Renal cortical epithelial cell (primary cell): ENCODE measurements around the gene MCAT. TPM values are rescaled to one million over a fixed set of nuclear protein-coding genes. Genes with fewer than 3 reads are reported as not detected.

ENCODE experiments used
- DNase-seq: peaks from one replicate; pipeline ENCODE4 v3.0.0-alpha.2; 2011; ENCODE audit warnings: low read depth
- total RNA-seq: library from RNA; depleted of rRNA; stranded (reverse); fragments of >200 nt; gene quantifications from 2 replicates; pipeline ENCODE4 v1.2.3, GENCODE V29; 2014

MCAT gene
- total RNA-seq, 1 donor from 2014 or later = 22.9 TPM

GRCh38 chr22:43173566-43173965 lies 30.4 kb upstream of the MCAT start:
- no peak for DNase-seq

- DNase-seq = no peak
Measured at GRCh38 chr22:43172191-43172590, 29.0 kb upstream of the MCAT start.

GRCh38 chr22:43171607-43172006 lies 28.4 kb upstream of the MCAT start:
- no peak for DNase-seq

DNA sequence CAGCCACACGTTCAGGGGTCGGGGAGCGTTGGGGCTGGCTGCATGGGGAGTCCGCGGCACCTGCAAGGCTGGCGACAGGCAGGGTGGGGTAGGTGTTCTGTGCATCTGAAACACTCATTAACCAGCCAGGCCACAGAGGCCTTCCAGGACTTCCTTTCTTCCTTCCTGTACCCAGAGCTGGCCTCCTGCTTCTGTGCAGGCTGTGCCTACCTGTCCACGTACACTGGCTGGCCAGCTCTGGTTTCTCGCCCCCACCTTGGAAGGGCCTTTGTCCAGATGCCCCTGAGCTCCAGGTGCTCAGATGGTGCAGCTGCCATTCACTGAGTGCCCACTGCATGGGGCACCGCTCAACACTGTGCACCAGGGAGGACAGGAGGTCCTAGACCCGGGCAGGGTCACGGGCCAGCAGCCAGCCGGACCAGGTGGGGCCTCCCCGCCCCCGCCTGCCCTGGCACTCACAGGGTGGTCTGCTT lies 27.9 kb upstream of the MCAT start:
- DNase-seq = no peak

DNA sequence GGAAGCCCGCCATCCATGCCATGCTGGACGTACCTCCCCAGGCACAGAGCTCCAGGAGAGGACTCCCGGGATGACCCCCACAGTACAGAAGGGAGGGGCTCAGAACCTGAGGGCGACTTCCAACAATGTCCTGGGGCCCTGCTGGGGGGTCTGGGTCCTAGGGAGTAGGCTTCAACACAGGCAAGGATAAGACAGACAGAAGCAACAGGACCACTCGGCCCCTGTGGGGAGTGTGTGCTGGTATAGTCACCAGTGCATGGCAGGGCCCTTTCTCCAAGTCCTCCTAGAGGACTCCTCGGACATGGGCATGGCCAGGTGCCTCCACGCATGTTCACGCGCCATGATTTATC lies 26.9 kb upstream of the MCAT start:
- no peak for DNase-seq

DNA sequence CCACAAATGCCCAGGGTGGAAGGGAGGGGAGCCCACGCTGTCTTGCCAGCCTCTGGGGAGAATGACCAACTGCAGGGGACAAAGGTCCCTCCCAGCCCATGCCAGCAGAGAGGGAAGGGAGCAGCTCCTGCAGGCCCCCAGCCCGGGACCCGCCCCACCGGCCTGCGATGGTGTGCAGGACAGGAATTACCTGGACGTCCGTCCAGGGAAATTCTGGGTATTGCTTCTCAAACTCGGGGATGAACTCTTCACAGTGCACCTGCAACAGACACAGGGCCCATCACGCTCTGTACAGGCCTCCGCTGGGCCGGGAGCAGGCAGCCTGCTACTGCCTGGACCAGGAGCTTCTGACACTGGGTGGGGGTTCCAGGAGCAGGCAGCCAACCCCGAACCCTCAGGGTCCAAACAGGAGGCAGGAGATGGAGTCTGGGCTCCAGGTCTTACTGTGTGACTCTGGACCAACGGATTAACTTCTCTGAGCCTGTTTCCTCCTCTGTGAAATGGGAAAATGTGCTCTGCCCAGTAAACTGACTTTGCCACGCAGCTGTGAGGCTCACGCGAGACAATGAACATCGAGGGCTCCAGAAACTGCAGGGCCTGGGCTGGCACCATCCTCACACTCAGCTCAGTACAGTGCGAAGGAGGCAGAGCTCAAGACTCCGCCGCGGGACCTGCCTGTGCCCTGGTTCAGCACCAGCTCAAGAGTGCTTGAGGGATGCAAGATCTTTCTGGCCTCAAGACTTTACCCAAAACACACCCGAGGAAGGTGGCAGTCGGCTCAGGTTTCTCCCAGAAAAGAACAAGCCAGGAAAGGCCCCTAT lies 26.3 kb upstream of the MCAT start:
- DNase-seq = no peak

- no peak for DNase-seq
Measured at GRCh38 chr22:43168471-43169309, 25.5 kb upstream of the MCAT start.

- DNase-seq = no peak
Measured at GRCh38 chr22:43167001-43167589, 23.9 kb upstream of the MCAT start.

DNA sequence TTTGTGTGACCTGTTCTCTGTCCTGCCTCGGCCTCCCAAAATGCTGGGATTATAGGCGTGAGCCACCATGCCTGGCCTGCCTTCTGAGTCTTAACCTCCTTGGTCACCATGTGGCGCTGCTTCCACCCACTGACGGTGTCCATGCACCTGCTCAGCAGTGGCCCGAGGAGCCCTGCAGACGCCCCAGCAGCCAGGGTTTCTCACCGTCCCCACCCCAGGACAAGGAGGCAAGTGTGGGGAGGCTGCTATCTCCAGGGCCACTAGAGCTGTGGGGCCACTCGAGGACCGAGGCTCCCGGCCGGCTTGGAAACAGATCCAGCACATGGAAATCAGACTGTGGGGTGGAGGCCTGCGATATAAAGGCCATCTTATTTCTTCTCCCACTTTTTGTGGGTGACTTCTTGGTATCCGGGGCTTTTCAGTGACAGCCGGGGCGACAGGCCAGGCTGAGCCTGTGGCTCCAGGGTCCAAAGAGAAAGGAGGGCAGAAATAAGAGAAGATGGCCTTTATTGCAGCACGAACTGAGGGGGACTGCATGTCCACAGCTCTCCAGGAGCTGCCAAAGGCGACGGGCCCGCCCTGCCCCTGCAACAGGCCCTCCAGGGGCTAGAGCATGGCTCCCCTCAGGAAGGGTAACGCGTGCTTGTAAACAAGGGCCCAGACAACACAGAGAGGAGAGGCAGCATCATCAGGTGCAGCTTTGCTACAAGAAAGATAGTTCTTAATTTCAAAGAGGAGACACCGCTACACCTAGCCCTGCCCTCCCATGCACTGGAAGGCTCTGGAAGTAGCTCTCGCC lies 23.1 kb upstream of the MCAT start:
- DNase-seq = no peak

DNA sequence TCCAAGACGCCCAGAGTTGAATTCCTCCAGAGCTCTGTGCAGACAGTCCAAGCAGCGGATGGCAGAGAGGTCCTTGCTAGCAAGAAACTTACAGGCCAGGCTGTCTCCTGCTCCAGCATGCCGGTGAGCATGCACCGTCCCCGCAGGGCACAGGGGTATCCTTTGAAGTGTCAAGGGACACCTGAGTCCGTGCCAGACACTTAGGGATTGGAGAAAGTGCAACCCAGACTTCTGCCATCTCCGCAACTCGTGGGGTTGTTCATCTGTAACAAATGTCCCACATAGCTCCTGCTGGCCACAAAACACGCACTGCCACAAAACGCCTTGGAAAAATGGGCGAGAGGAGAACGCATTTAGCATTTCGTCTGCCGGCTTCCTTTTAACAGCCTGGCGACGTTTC lies 21.4 kb upstream of the MCAT start:
- DNase-seq = no peak

DNA sequence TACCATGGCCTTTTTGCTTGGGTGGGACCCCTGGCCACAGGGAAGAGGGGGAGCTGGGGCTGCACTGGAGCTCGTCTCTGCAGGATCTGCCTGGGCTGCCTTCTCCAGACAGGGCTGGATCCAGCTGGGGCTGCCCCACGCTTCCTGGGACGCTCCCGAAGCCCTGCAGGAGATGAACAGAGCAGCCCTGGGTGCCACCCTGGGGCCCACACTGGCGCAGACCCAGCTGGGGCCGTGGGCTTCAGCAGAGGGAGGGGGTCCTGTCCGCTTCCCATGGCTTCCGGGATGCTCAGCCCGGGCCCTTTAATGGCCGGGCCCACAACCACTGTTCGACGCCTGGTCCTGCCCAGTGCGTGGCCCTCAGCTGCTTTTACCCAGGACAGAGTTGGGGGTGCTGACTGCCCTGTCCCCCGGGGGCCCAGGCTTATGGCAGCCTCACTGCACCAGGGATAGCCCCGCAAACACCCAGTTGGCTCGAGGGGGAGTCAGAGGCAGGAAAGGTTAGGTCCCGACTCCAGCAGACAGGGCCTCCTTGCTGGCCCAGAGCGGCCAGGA lies 20.1 kb upstream of the MCAT start:
- no peak for DNase-seq

DNA sequence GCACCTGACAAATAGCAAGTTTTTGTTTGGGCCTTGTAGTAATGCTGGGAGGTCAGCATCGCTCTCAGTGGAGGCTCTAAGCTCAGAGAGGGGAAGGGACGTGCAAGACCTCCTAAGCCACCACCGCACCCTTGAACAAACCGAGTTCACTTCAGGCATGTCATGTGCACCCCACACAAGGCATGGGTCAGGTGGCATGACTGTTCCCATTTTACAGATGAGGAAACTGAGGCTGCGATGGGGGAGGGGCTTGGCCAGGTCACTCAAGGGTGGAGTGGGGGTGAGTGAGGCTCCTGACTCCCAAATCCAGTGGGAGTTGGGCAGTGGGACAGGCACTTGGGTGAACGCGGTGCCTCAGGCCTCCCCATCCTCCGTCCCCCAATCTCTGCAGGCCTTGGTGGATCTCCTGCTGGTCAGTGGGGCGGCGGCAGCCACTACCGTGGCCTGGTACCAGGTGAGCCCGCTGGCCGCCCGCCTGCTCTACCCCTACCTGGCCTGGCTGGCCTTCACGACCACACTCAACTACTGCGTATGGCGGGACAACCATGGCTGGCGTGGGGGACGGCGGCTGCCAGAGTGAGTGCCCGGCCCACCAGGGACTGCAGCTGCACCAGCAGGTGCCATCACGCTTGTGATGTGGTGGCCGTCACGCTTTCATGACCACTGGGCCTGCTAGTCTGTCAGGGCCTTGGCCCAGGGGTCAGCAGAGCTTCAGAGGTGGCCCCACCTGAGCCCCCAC lies 19.4 kb upstream of the MCAT start:
- DNase-seq = no peak

DNA sequence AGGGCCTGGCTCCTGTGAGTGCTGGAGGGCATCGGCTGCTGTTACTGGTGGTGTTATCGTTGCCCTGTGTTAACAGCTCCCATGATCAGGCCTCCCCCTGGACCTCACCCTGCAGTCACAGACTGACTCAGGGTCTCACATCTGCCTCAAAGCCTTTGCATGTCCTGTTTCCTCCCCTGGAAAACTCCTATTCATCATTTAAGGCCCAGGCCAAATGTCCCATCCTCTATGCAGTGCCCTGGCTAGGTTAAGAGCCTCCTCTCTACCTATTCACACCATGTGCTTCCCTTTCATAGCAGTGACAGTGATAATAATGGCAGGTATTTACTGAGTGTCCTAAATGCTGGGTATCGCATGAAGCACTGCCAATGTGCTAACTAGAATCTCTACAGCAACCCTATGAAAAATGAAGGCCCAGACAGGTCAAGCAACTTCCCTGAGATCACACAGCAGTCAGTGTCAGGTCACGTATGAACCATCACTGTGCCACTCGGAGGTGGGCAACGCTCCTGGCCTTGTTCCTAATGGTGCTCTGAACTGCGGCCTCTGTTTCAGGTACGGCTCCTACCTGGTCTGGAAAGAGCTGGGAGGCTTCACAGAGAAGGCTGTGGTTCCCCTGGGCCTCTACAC lies 17.4 kb upstream of the MCAT start:
- no peak for DNase-seq

DNA sequence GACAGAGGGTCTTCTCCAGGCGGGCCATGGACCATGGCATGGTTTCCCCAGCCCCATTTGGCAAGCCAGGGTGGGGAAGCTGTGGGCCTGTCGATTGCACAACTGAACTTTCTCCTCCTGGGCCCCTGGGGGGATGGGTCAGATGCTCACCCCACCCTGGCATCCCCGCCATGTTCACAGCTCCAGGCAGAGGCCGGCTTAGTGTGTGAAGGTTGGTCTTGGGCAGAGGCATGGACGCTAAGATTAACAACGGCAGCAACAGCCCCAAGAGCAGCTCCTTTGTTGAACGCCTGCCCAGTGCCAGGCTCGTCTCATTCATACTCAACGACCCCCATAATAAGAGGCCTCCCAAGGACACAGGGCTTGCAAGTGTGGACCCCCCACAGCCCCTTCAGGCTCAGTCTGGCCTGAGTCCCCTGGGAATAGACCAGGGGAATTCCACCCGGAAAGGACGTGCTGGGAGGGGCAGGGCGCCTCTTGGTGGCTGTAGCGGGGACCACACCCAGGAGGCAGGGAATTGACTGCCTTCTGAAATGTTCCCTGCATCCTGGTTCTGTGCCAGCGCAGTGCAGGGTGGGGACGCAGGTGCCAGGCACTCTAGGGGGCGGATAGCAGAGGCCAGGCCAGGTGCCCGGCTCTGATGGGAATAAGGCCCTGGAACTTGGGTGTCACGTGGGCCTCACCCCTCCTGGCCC lies 16.4 kb upstream of the MCAT start:
- DNase-seq = no peak

GRCh38 chr22:43158778-43159483 lies 15.7 kb upstream of the MCAT start:
- DNase-seq = no peak

DNA sequence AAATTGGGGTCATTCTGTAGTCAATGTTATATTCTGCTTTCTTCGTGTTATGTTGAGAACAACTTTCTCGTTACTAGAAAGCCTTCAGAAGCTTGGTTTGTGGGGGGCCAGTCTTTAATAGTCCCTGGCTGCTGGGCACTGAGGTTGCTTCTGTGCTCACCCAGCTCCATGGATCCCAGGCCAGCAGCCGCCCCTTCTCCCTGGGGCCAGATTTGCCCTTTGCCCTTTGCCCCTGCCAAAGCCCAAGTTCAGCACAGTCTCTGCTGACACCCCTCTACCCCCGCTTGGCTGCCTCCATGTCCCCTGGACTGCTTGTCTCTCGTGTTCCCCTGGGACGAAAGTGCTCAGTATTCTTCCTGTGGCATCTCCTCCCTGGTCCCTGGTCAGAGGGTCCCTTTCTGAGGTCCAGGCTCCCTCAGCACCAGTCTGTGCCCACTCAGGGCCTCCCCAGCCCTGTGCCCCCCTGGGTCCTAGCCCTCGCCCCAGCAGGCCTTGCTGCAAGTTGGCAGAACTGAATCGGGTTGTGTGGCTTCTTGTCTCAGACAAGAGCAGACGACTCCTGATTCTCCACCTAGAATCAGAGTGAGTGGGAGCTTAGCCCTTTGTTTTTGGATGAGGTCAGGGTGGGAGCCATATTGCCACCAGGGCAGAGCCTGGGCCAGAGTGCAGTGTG lies 14.8 kb upstream of the MCAT start:
- DNase-seq = no peak

DNA sequence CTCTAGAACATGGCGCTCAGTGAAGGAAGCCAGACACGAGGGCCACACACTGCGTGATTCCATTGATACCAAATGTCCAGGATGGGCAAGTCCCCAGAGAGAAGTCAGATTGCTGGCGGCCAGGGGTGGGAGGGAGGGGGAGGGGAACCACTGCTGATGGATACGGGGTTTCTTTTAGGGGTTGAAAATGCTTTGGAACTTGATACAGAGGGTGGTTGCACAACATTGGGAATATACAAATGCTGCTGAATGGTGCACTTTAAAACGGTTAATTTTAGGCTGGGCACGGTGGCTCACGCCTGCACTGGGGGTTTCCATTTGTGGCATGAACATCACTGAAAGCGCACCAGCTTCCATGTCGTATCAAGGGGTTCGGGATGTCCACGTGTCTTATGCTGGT lies 13.2 kb upstream of the MCAT start:
- DNase-seq = no peak

- no peak for DNase-seq
Measured at GRCh38 chr22:43155789-43156188, 12.6 kb upstream of the MCAT start.
